Measurements from ENCODE around the gene PSTPIP2. TPM values are rescaled to one million over a fixed set of nuclear protein-coding genes. Genes with fewer than 3 reads are reported as not detected.

Gene PSTPIP2
- total and polyA plus RNA-seq, 2 of the 13 experiments (the other 11 are each of a cell fraction or from before 2014, with no cell fraction given) = 0.25 to 0.27 TPM

- TF ChIP-seq SNAPC4 (CRISPR knock-in tag; IDR thresholded peaks at IDR 0.05) = no peak
- TF ChIP-seq ZNF205 (CRISPR knock-in tag; IDR thresholded peaks at IDR 0.05) = no peak
- TF ChIP-seq ZNF496 (CRISPR knock-in tag; IDR thresholded peaks at IDR 0.05; ENCODE audit: insufficient replicate concordance) = no peak
- TF ChIP-seq GPBP1L1 (CRISPR knock-in tag; IDR thresholded peaks at IDR 0.05) = no peak
- TF ChIP-seq TEAD3 (CRISPR knock-in tag; optimal IDR thresholded peaks at IDR 0.05; ENCODE audit: borderline replicate concordance) = peak; percentile 11
- no peak for TF ChIP-seq NR0B2 (CRISPR knock-in tag; IDR thresholded peaks at IDR 0.05)
- TF ChIP-seq NFE2L1 (CRISPR knock-in tag; IDR thresholded peaks at IDR 0.05; ENCODE audit: borderline replicate concordance) = no peak
- 0 out of 2 replicates have a peak, but pooled peaks have one; percentile 34 for TF ChIP-seq TFAP4 (IDR thresholded peaks at IDR 0.05; ENCODE audit: borderline replicate concordance, low read depth)
- TF ChIP-seq ZBTB40 (IDR thresholded peaks at IDR 0.05) = no peak
- TF ChIP-seq ZBTB40 (CRISPR knock-in tag; IDR thresholded peaks at IDR 0.05) = no peak
- no peak for TF ChIP-seq DBP (CRISPR knock-in tag; IDR thresholded peaks at IDR 0.05; ENCODE audit: not compliant biosample characterization)
Measured at GRCh38 chr18:45974088-45974536, 97.9 kb downstream of the PSTPIP2 start (continued).

Measured in HepG2 (cell line).